Measurements from ENCODE around the gene UCHL3.

The UCHL3 gene

GRCh38 chr13:75507027-75508001 lies 42.3 kb upstream of the UCHL3 start:
- no peak for TF ChIP-seq EZH2 (optimal IDR thresholded peaks at IDR 0.05; ENCODE audit: low read depth, low read length)
- no peak for TF ChIP-seq EZH2phosphoT487 (IDR thresholded peaks at IDR 0.05; ENCODE audit: low read length)
- no peak for TF ChIP-seq CTCF (IDR thresholded peaks at IDR 0.05; ENCODE audit: low read length)
- H2AFZ ChIP-seq (ENCODE audit: low read length) = no peak overlapping the region
- no peaks in the 10 kb centered on the region for H3K9me2 ChIP-seq (replicated peaks; ENCODE audit: insufficient read depth, low read length)
- H3K79me2 ChIP-seq (ENCODE audit: low read length) = no peaks in the 10 kb centered on the region
- peaks cover 8% of the 10 kb centered on the region for H3K4me1 ChIP-seq (ENCODE audit: low read length)
- H3K9ac ChIP-seq (ENCODE audit: low read length) = no peak overlapping the region
- H3K27me3 ChIP-seq (replicated peaks; ENCODE audit: insufficient read depth, low read length) = 0 out of 2 replicates have a peak, but pooled peaks cover 3% of the 10 kb centered on the region
- H3K4me3 ChIP-seq (ENCODE audit: low read length) = no peak overlapping the region
- no peaks in the 10 kb centered on the region for H3F3A ChIP-seq (ENCODE audit: insufficient read depth, low read length)
- no peaks in the 10 kb centered on the region for H3K9me3 ChIP-seq (replicated peaks; ENCODE audit: insufficient read depth, low read length)
- no peaks in the 10 kb centered on the region for H3K36me3 ChIP-seq (replicated peaks; ENCODE audit: insufficient read depth, low read length)
- H3K27ac ChIP-seq (ENCODE audit: low read length) = no peak overlapping the region
- H4K20me1 ChIP-seq (ENCODE audit: insufficient read depth, low read length) = no peaks in the 10 kb centered on the region
- H3K4me2 ChIP-seq (ENCODE audit: low read depth, low read length) = no peak overlapping the region
- DNase-seq = no peak

- no peaks in the 10 kb centered on the region for H4K20me1 ChIP-seq (ENCODE audit: insufficient read depth, low read length)
- no peaks in the 10 kb centered on the region for H3K9me2 ChIP-seq (replicated peaks; ENCODE audit: insufficient read depth, low read length)
- H3K4me1 ChIP-seq (ENCODE audit: low read length) = peaks cover 16% of the 10 kb centered on the region
- H3K4me3 ChIP-seq (ENCODE audit: low read length) = no peak overlapping the region
- H3K27ac ChIP-seq (ENCODE audit: low read length) = no peak overlapping the region
- TF ChIP-seq CTCF (IDR thresholded peaks at IDR 0.05; ENCODE audit: low read length) (no peak), EZH2 (optimal IDR thresholded peaks at IDR 0.05; ENCODE audit: low read depth, low read length) (no peak), EZH2phosphoT487 (IDR thresholded peaks at IDR 0.05; ENCODE audit: low read length) (no peak)
- H3F3A ChIP-seq (ENCODE audit: insufficient read depth, low read length) = no peaks in the 10 kb centered on the region
- no peak overlapping the region for H3K4me2 ChIP-seq (ENCODE audit: low read depth, low read length)
- no peaks in the 10 kb centered on the region for H3K9me3 ChIP-seq (replicated peaks; ENCODE audit: insufficient read depth, low read length)
- no peaks in the 10 kb centered on the region for H3K36me3 ChIP-seq (replicated peaks; ENCODE audit: insufficient read depth, low read length)
- no peak for DNase-seq
- no peak overlapping the region for H2AFZ ChIP-seq (ENCODE audit: low read length)
- no peak overlapping the region for H3K9ac ChIP-seq (ENCODE audit: low read length)
- H3K27me3 ChIP-seq (replicated peaks; ENCODE audit: insufficient read depth, low read length) = 0 out of 2 replicates have a peak, but pooled peaks cover 7% of the 10 kb centered on the region
- no peaks in the 10 kb centered on the region for H3K79me2 ChIP-seq (ENCODE audit: low read length)
Observed at GRCh38 chr13:75508002-75508548, 41.5 kb upstream of the UCHL3 start.

GRCh38 chr13:75511051-75511625 lies 38.5 kb upstream of the UCHL3 start:
- Histone ChIP-seq H3K9ac (ENCODE audit: low read length) (no peak overlapping the region), H3K4me3 (ENCODE audit: low read length) (no peak overlapping the region), H3K27me3 (replicated peaks; ENCODE audit: insufficient read depth, low read length) (peaks cover 10% of the 10 kb centered on the region; the same call in 1 of the 2 replicates), H3K36me3 (replicated peaks; ENCODE audit: insufficient read depth, low read length) (no peaks in the 10 kb centered on the region), H3F3A (ENCODE audit: insufficient read depth, low read length) (no peaks in the 10 kb centered on the region), H2AFZ (ENCODE audit: low read length) (no peak overlapping the region), H3K79me2 (ENCODE audit: low read length) (no peaks in the 10 kb centered on the region), H4K20me1 (ENCODE audit: insufficient read depth, low read length) (no peaks in the 10 kb centered on the region), H3K9me3 (replicated peaks; ENCODE audit: insufficient read depth, low read length) (no peaks in the 10 kb centered on the region), H3K9me2 (replicated peaks; ENCODE audit: insufficient read depth, low read length) (no peaks in the 10 kb centered on the region), H3K4me1 (ENCODE audit: low read length) (peaks cover 19% of the 10 kb centered on the region), H3K27ac (ENCODE audit: low read length) (no peak overlapping the region), H3K4me2 (ENCODE audit: low read depth, low read length) (no peak overlapping the region)
- DNase-seq = no peak
- TF ChIP-seq CTCF (IDR thresholded peaks at IDR 0.05; ENCODE audit: low read length) (no peak), EZH2 (optimal IDR thresholded peaks at IDR 0.05; ENCODE audit: low read depth, low read length) (no peak), EZH2phosphoT487 (IDR thresholded peaks at IDR 0.05; ENCODE audit: low read length) (no peak)

Measured in MM.1S (cell line).